NCI-H1417 (cell line): ENCODE measurements around the gene CDADC1.

Source experiments
- DNase-seq, 3 experiments: peaks; one replicate each; lab custom pipeline; 2025; lab: John Stamatoyannopoulos, UW

The CDADC1 gene

DNA sequence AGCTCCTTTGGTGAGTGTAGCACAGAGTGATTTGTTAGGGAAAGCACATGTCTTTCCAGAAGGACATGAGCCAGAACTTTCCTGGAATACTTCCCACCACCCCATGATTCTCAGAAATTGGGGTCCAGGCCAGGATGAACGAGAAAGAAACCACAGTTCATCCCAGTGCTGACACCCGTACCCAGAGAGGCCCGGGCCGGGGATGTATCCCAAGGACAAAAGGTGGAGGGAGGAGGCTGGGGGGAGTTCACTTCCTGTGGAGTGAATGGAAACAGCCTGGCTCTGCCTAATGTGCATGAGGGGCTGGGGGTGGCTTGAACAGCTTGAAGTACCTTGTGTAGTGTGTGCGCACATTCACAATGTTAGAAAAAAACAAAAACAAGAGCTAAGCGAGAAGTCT is 47.5 kb downstream of the CDADC1 start:
- no peak for DNase-seq

DNA sequence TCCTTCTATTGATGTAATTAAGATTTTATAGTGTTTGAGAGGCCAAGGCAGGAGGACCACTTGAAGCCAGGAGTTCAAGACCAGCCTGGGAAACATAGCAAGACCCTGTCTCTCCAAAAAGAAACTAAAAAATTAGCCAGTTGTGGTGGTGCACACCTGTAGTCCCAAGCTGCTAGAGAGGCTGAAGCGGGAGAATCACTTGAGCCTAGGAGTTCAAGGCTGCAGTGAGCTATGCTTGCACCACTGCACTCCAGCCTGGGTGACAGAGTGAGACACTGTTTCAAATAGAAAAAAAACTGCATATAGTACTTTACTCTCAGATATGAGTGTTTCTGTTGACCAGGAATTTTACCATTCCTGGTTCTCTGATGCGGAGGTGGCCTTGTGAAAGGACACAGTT is 48.9 kb downstream of the CDADC1 start:
- DNase-seq = no peak

DNA sequence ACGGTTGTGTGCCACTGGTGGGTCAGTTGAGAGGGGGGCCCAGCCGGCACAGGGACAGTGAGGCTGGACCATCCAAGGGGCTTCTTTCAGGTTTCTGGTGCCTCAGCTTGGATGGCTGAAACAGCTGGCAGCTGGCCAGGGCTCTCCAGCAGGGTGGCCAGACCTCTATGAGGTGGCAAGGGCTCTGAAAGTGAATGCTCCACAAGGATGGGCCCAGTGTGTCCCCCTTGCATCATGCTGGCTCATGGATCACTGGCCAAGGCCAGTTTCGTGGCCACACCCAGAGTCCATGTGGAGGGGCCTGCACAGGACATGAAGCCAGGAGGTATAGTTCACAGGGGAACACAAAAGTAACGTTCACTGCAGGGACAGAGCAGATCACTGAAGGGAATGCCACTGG is 49.6 kb downstream of the CDADC1 start:
- no peak for DNase-seq

DNA sequence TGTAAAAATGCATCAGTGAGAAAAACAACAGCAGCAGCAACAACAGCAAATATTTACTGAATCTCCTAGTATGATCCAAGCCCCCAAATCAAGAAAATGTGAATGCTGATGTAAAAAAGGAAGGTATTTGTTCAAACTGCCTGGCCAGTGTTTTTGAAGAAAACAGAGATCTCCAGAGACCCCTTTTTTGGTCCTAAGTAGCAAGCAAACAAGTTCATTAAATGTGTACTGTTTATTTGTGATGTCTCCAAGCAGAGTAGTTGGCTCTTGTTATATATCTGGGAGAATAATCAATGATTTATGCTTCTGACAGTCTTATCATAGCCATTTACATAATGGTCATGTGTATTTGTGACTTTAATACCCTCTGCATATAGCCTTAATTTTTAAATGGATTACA is 50.7 kb downstream of the CDADC1 start:
- no peak for DNase-seq

DNA sequence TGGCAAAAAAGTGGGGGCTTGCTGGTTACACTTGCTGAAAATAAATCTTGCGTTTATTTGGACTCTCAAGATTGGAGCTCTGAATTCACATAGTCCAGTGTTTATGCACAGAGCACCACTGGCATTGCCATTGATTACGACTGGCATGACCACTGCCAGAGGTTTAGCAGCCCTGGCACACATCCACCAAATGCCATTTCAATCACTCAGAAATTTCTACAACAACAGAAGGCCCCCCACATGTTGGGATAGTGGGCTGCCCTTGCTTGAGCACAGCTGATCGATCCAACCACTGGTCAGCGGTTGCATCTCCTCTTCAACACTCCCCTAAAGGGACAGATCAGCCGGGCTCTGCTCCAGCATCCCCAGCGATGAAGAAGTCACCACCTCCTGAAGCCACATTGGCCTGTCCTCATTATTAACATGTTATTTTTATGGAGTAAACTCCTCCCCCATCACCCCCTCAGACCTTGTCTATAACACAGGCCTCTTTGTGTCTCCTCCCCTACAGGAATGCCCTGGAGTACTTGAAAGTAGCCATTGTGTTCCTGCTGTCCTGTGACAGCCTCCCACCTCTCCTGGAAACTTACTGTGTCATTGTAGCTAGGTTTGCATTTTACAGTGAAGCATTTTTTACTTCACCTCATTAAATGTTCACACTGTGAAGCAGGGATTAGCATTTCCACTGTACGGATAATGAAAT is 51.3 kb downstream of the CDADC1 start:
- DNase-seq = no peak

DNA sequence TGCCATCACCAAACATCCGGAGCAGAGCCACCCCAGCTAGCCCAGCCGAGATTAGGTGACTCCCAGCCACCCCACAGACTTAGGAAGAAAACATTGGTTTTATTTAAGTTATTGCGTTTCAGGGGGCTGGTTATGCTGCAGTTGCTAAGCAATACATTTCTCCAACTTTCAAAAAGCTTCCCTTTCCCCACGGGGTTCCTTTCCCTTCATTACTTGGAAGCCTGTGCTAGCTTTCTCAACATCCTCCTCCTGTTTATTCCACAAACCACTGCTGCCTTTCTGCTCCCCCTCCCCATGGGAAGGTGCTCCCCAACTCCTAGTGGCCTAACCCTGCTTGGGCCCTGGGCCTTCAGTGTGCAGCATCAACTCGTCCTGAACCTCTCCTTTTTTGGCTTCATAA is 52.6 kb downstream of the CDADC1 start:
- DNase-seq = no peak

DNA sequence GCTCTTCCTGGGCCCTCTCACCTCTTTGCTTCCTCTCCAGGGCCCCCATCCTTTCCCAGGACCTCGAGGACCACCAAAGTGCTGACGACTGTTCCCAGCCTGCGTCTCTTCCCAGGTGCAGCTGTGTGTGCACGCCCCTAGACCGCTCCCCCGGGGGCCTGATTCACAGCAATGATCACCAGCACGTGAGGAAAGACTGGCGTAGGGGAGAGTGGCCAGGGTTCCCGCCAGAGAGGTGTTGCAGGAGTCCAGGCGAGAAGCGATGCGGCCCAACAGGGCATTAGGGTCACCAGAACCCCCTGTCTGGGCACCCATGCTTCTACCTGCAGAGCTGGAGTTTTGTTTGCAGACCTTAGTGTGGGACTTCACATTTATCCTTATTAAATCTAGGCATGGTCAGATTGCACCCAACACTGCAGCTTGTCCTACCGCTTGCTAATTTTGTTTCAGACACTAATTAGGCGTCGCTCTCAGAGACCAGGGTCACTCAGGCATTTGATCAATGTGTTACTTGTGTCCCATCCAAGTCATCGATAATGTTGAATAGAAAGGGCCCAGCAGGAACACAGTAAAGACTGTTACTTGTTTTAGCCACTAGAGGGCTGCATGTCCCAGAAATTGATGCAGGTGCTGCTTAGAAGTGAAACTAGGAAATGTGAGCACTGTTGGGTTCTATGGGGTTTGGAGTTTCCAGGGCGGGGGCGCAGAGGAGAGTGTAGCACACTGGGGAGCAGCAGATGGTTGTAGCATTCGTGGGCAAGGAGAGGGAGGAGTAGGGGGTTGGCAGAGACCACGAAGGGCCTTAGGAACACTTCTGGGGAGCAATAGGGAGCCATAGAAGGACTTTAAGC is 53.2 kb downstream of the CDADC1 start:
- peak; percentile 47 to 79 (median 55) for DNase-seq

DNA sequence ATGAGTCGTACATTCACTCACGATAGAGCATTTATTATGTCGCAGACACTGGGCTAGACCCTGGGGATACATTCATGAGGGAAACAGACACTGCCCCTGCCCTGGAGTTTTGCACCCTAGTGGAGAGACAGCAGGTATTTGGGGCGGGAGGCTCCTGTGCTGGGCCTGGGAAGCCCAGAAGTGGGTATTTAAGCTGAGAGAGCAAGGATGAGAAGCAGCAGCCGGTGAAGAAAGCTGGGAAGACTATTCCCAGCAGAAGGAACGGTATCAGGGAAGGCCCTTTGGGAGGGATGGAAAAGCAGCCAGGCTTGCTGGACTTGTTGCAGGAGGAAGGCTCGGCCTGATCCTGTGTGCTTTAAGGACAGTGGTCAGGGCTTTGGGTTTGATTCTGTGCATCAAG is 54.5 kb downstream of the CDADC1 start:
- no peak for DNase-seq

DNA sequence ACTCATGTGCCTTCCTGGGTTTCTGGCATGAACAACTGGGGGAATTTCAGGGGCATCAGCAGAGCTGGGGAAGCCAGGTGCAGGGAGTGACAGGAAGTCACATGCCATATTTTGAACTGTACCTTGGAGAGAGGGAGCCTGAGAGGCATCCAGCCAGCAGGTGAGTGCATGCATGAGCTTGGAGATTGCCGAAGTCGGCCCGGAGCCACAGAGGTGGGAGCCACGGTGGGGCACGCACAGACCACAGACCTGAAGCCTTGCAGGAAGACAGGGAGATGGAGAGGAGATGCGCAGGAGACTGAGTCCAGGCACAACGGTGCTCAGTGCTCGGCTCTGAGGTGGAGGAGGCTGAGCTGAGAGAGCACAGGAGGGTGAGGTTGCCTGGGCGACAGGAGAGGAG is 55.1 kb downstream of the CDADC1 start:
- DNase-seq = peak; percentile 18 to 80 (median 66)

DNA sequence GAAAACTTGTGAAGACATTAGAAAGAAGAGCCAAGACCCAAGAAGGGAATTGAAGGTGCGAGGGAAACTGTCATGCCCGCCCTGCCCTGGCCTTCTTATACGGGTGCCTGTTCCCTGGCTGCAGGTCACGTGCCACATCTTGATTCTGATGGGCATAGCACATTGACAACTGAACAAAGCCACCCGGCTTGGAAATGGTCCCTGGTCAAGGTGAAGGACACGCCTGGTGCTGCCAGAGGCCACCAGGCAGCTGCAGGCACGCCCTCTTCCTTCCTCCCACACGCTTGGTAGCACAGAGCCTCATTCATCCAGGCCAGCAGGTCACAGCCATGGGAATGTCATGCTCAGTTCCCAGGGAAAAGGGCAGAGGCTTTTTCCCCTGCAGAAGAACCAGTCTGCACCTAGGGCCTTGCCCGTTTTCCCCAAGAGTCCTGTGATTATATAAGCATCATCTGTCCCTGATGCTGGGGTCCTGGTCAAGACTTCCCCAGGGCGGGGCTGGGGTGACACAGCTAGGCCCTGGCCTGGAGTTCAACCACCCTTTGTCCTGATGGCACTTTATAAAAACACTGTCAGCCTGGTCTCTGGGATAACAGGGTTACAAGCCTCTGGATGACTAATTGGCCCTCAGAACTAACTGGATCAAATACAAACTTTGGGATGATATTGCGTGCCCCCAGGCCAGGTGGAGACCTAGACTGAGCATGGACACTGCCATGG is 56.0 kb downstream of the CDADC1 start:
- DNase-seq = peak in 1 of 3 experiments; percentile 11

DNA sequence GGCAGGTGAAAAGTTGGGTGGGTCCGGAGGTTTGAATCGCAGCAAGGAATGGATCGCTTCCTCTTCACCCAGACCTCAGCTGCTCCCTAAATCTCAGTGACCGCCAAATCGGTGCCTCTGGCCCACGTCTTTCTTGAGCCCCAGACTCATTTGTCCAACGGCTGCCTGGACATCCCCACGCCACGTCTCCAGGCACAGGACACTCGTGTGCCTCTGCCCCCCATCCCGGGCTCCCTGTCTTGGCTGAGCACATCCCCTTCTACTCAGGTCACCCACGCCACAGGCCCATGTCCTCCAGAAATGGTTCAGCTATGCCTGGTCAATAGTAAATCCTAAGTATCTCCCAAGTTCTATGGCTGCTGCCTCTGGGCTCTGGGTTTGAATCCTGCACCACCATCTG is 56.6 kb downstream of the CDADC1 start:
- no peak for DNase-seq

DNA sequence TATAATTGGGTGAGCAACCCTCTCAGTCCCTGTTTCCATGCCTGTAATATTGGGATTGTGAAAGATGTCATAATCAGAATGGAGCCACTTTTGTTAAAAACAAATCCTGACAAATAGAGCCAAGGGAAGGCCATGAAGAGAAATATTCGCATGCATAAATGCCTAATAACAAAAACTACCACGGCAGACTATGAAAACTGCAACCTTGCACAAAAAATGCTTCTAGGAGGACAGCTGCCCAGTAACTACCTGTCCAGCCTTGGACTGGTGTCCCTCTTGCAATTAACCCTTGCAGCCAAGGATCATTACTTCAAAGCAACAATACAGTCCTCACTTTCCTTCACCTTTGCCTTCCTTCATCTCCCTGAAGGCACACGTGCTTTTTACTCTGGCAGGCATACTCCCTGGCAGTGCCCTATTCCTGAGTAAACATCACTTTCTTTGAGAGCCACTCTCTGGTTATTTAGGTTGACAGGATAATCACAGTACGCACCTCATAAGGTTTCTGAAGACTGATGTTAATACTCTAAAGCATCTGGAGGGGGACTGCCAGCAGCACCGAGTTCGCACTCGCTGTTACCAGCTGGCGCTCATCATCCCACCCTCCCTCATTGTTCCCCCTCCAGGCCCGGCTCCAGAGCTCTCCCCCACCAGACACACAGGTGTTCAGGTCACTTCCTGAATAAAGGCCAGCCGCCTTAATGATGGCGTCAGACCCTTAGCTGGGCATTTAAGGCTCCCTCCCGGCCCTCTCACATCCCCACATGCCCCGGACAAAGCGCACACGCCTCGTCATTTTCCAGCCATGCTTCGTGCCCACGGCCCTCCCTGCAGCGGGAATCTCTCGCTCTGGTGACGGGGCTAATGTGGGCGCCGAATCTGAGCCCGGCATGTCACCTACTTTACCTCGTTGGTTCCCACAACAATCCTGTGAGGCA is 57.3 kb downstream of the CDADC1 start:
- peak; percentile 46 to 88 (median 66) for DNase-seq

DNA sequence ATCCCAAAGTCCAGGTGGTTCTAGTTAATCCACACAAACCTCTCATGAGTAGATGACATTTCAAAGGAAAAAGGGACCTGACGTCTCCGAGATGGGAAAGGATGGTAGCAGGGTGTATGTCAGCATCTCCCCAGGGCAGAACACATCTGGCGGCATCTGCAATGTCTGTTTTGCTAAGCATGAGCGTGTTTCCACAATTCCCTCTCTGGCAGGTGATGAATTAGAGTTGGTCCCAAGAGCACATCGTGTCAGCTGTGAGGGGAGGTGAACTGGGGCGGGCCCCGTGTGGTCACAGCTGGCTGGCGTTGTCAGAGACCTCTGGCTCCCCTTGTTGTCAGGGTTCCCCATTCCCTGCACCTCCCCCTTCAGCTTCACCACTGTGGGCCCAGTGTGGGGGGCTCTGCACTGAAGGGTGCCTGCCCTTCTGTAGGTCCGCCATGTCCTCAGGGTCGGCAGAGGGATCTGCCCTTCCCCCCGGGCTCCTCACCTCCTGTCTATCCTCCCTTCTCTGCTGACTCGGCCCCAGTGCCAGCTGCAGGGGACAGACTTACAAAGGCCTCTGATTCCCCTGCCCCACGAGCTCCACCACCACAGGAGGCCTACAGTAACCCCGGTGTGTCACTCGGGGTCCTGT is 58.2 kb downstream of the CDADC1 start:
- DNase-seq = peak in 2 of 3 experiments; percentile 45 to 47

DNA sequence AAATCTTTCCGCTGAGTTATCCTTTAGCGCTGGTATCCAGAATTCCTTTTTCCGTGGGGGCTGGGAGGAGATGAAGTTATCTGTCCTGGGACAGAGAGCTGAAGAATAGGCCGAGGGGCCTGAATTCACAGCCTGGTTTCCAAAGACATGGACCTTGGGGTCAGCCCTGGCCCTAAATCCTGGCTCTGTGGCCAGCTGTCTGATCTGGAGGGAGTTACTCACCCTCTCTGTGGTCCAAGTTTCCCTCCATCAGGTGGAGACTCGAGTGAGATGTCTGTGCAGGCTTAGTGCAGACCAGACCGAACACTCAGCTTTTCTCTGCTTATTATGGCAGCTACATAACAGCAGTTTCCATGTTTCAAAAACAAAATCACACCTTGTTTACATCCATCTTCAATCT is 59.6 kb downstream of the CDADC1 start:
- DNase-seq = no peak

DNA sequence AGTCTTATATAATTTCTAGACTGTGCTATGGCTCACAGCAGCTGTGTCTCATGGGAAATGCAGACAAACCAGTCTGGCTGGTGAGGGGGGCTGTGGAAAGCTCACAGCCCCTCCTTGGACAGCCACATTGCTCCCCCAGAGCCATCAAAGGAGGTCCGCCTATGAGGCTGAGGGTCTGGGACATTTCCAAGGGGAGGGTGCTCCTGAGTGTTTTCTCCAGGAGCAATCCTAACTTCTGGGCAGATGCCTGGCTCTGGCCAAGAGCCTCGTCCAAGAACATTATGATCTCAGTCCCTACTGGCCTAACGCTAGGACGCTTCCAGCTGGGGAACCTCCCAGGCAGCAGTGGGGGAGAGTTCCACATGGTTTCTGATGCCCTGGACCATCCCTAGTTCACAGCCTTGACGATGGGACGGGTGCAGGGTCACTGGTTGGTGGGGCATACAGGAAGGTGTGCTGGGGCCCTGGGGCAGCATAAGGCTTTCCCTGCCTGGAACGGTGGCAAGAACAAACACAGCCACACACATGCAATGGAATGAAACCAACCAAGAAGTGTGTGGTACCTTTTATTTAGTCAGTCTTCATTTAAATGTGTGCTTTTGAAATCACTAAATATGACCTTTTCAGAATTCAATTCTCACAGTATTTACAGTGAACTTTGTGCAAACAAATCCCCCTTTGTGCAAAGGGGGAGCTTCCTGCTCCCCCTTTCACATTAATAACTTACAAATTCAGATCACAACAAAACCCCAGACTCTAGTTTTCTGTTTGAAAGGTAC is 60.6 kb downstream of the CDADC1 start:
- DNase-seq = no peak

DNA sequence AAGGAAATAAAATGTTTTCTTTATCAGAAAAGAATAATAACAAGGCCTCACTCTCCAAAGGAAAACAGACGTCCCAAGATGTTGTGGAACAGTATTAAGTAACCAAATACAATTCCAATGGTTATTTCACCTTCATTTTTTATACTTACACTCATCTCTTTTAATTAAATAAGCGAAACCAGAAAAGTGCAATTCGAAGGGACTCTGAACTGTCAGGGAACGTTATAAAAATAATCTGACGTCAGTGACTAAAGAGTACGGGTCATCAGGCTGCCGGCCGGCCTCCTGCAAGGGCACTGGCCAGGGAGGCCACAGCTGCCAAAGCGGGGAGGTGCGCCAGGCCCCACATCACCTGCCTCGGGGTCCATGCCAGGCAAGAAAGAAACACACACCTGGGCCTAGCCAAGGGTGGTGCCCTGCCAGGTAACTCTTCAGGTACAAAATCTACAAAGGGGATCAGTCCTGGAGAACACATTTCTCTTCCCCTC is 61.2 kb downstream of the CDADC1 start:
- DNase-seq = no peak

DNA sequence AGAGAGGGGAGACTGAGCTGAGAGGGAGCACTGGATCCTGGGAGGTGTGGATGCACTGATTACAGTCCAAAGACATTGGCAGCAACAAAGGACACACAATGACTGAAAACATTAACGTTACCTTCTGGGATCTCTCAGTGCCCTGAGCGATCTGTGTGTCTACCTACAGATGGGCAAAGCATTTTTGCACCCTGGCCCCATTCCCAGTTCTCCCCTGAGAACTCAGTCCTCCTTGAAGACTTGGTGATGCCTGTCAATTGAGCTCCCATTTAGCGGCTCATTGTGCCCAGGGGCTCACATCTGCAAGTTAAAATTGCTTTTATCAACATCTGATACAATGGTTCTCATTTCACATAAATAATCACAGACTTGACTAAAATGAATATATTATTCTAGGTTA is 62.5 kb downstream of the CDADC1 start:
- no peak for DNase-seq

DNA sequence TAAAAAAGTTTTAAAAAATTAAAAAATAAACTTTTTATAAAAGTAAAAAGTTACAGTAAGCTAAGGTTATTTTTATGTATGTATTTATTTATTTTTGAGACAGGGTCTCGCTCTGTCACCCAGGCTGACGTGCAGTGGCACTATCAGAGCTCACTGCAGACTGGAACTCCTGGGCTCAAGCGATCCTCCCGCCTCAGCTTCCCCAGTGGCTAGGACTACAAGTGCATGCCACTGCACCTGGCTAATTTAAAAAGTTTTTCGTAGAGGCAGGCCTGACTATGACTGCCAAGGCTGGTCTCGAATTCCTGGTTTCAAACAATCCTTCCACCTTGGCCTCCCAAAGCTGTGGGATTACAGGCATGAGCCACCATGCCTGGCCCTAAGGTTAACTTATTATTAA is 64.1 kb downstream of the CDADC1 start:
- no peak for DNase-seq

DNA sequence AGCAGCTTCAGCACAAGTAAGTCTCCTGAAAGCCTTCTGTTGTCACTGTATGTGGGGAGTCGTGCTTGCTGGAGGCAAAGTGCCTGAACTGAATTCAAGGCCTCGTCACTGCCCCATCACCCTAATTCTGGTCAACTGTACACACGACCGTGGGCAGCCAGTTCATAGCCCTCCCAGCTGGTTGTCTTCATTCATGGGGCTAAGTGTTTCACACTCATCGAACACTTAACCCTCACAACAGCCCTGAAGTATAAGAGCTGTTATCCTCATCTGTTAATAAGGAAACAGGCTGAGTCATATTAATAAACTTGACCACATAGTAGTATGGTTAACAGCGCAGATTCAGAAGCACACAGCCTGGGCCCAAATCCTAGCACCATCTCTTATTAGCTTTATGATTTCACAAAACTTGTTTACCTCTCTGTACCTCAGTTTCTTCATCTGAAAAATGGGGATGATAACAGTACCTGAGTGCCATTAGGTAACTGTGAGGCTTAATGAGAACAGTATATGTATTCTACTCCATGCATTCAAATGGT is 66.7 kb downstream of the CDADC1 start:
- DNase-seq = no peak

DNA sequence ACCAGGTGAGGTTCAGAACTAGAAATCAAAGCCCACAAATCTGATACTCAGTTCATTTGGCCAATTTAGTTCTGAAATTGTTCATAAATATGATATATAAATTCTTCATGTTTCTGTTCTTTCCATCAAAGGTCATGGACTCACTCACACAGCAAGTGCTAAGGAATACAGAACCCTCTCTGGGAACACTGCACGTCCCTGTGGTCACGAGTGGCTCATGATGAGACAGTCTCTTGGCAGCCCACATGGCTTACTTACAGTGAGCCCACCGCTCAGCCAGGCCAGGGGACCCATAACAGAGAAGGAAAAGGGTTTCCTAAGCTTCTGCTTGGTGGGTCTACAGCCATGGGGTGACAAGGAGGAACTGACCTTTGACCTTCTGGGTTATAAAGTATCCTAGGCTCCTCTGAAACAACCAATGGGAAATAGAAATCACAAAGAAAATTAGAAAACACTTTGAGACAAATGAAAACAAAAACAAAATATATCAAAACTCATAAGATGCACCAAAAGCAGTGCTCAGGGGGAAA is 67.4 kb downstream of the CDADC1 start:
- DNase-seq = no peak
